ENCODE data around the gene ARHGAP26. TPM values are rescaled to one million over a fixed set of nuclear protein-coding genes. Genes with fewer than 3 reads are reported as not detected.
A peak's percentile ranks its signal among the peaks of the same experiment; 100 is the strongest.
"Not testable (repeated sequence)": the region's sequence is repeated elsewhere in the genome, so short reads cannot be mapped to it uniquely, and the experiment has no call there.

ARHGAP26 gene
- total and polyA plus RNA-seq, 4 donors = 5.4 to 52.3 (median 30.4) TPM

DNA sequence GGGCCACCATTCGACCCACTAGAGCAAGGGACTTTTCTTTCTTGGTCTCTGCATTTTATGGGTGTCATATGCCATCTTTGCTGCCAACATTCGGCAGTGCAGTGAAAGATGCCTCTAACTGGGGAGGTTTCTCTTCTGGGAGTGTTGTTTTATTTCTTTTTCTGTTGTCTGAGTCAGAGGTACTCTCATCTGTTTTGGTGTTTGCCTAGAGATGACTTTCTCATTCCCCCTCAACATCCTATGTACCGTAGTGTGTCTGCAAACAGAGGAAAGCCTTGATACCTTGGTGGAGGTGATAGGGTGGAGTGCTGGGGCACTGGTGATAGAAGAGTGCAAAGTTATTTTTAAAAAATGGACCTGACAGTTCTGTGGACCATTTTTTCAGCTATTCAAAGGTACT lies 182.1 kb downstream of the ARHGAP26 start:
- Histone ChIP-seq H3K27ac (ENCODE audit: low read depth in 1 of 2, low read length in 1 of 2) (no peak overlapping the region), H3K36me3 (ENCODE audit: control insufficient read depth in 4 of 4, insufficient read depth in 4 of 4, low read length in 4 of 4) (no peaks in the 10 kb centered on the region), H3K4me3 (no peak overlapping the region), H3K9me3 (ENCODE audit: control insufficient read depth in 4 of 4, insufficient read depth in 3 of 4, low read length in 3 of 4) (no peaks in the 10 kb centered on the region), H3K4me1 (ENCODE audit: control insufficient read depth in 5 of 5, insufficient read depth in 5 of 5, low read length in 5 of 5) (peaks cover 0 to 23% (median under 1%) of the 10 kb centered on the region in 5 donors), H3K9ac (ENCODE audit: insufficient read depth in 1 of 2, low read length in 2 of 2) (no peak overlapping the region), H3K27me3 (ENCODE audit: control insufficient read depth in 3 of 3, insufficient read depth in 3 of 3, low read length in 2 of 3) (no peaks in the 10 kb centered on the region)
- DNase-seq (no peak), ATAC-seq (ENCODE audit: insufficient read depth, low FRiP score) (no peak)
- 95 to 97% methylated on average over 3 of the region's 3 CpGs for WGBS, 2 donors
- TF ChIP-seq, protein P1, sequence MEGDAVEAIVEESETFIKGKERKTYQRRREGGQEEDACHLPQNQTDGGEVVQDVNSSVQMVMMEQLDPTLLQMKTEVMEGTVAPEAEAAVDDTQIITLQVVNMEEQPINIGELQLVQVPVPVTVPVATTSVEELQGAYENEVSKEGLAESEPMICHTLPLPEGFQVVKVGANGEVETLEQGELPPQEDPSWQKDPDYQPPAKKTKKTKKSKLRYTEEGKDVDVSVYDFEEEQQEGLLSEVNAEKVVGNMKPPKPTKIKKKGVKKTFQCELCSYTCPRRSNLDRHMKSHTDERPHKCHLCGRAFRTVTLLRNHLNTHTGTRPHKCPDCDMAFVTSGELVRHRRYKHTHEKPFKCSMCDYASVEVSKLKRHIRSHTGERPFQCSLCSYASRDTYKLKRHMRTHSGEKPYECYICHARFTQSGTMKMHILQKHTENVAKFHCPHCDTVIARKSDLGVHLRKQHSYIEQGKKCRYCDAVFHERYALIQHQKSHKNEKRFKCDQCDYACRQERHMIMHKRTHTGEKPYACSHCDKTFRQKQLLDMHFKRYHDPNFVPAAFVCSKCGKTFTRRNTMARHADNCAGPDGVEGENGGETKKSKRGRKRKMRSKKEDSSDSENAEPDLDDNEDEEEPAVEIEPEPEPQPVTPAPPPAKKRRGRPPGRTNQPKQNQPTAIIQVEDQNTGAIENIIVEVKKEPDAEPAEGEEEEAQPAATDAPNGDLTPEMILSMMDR (IDR thresholded peaks at IDR 0.05; ENCODE audit: control extremely low read depth, extremely low read depth) = no peak

DNA sequence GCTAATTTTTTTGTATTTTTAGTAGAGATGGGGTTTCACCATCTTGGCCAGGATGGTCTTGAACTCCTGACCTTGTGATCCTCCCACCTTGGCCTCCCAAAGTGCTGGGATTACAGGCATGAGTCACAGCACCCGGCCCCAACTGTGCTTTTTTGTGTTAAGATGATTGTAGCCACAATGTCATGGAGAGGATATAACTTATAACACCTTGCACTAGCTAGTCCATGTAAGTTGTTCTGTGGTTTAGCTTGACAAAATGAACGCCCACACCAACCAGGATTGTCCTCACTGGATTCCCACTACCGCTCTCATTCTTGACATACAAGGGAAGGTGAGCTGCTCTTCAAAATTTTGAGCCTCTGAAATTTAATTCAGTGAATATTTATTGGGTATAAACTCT lies 182.7 kb downstream of the ARHGAP26 start:
- not testable (repeated sequence) for H3K27ac ChIP-seq (ENCODE audit: low read depth in 1 of 2, low read length in 1 of 2); DNase-seq; H3K36me3 ChIP-seq (ENCODE audit: control insufficient read depth in 4 of 4, insufficient read depth in 4 of 4, low read length in 4 of 4); H3K27me3 ChIP-seq (ENCODE audit: control insufficient read depth in 3 of 3, insufficient read depth in 3 of 3, low read length in 2 of 3); ATAC-seq (ENCODE audit: insufficient read depth, low FRiP score); H3K4me3 ChIP-seq; H3K9me3 ChIP-seq (ENCODE audit: control insufficient read depth in 4 of 4, insufficient read depth in 3 of 4, low read length in 3 of 4); H3K9ac ChIP-seq (ENCODE audit: insufficient read depth in 1 of 2, low read length in 2 of 2)
- H3K4me1 ChIP-seq (ENCODE audit: control insufficient read depth in 5 of 5, insufficient read depth in 5 of 5, low read length in 5 of 5) = peaks cover 0 to 25% (median 5%) of the 10 kb centered on the region in 5 donors
- WGBS, 2 donors = 95 to 96% methylated on average over 3 of the region's 3 CpGs

DNA sequence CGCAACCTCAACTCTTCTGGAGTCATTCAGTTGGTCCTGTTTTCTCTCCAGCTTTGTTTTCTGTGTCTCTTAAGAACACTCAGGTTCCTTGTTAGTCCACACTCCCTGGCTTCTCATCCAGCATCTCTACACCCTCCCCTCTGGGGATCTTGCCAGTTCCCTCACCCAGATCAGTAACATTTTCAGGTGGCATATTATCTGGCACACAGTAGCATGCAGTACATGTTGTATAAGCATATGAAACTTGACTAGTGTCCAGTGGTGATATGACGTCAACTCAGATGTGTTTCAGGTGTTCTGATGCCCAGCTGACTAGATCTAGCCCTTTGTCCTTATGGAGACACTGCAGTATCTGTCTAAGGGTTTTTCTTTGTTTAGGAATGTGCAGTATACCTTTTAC lies 184.3 kb downstream of the ARHGAP26 start:
- WGBS, 2 donors = 87 to 89% methylated on average over 2 of the region's 2 CpGs
- H3K27ac ChIP-seq (ENCODE audit: low read depth in 1 of 2, low read length in 1 of 2) = no peak overlapping the region
- no peak overlapping the region for H3K4me3 ChIP-seq
- TF ChIP-seq, protein P1 (IDR thresholded peaks at IDR 0.05; ENCODE audit: control extremely low read depth, extremely low read depth) = no peak
- no peaks in the 10 kb centered on the region for H3K36me3 ChIP-seq (ENCODE audit: control insufficient read depth in 4 of 4, insufficient read depth in 4 of 4, low read length in 4 of 4)
- DNase-seq = no peak
- H3K9me3 ChIP-seq (ENCODE audit: control insufficient read depth in 4 of 4, insufficient read depth in 3 of 4, low read length in 3 of 4) = no peaks in the 10 kb centered on the region
- H3K27me3 ChIP-seq (ENCODE audit: control insufficient read depth in 3 of 3, insufficient read depth in 3 of 3, low read length in 2 of 3) = no peaks in the 10 kb centered on the region
- peaks cover 0 to 33% (median 7%) of the 10 kb centered on the region in 5 donors for H3K4me1 ChIP-seq (ENCODE audit: control insufficient read depth in 5 of 5, insufficient read depth in 5 of 5, low read length in 5 of 5)
- H3K9ac ChIP-seq (ENCODE audit: insufficient read depth in 1 of 2, low read length in 2 of 2) = no peak overlapping the region
- ATAC-seq (ENCODE audit: insufficient read depth, low FRiP score) = no peak

DNA sequence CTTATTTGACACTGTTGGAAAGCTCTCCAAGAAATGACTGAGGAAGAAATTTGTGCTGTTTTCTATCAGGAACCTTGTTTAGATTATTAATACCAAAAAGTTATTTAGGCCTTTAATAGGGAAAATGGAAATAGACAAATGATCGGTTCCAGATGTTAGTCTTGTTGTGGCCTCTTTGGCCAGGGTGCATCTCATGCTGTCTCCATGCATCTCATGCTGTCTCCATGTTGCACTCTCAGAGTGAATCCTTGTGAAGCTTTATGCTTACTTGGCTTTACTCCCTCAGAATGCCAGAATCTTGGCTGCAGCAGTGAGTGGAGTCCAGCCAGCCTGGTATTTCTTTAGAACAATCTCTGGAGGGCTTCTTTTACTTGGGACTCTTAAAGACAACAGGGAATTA lies 185.5 kb downstream of the ARHGAP26 start:
- peaks cover 0 to 40% (median 7%) of the 10 kb centered on the region in 5 donors for H3K4me1 ChIP-seq (ENCODE audit: control insufficient read depth in 5 of 5, insufficient read depth in 5 of 5, low read length in 5 of 5)
- no peaks in the 10 kb centered on the region for H3K27me3 ChIP-seq (ENCODE audit: control insufficient read depth in 3 of 3, insufficient read depth in 3 of 3, low read length in 2 of 3)
- DNase-seq (peak; percentile 49 to 70 (median 57)), ATAC-seq (ENCODE audit: insufficient read depth, low FRiP score) (no peak)
- 79 to 88% methylated on average over 1 of the region's 1 CpG for WGBS, 2 donors
- TF ChIP-seq, protein P1 (IDR thresholded peaks at IDR 0.05; ENCODE audit: control extremely low read depth, extremely low read depth) = no peak
- H3K36me3 ChIP-seq (ENCODE audit: control insufficient read depth in 4 of 4, insufficient read depth in 4 of 4, low read length in 4 of 4) = no peaks in the 10 kb centered on the region
- no peak overlapping the region for H3K4me3 ChIP-seq
- H3K9me3 ChIP-seq (ENCODE audit: control insufficient read depth in 4 of 4, insufficient read depth in 3 of 4, low read length in 3 of 4) = no peaks in the 10 kb centered on the region
- H3K27ac ChIP-seq (ENCODE audit: low read depth in 1 of 2, low read length in 1 of 2) = peak overlapping the region in 1 of 2 donors; percentile 33
- H3K9ac ChIP-seq (ENCODE audit: insufficient read depth in 1 of 2, low read length in 2 of 2) = no peak overlapping the region

Data from lung (tissue), 12 donors.